ENCODE measurements around the gene CLCN3.

CLCN3 gene

DNA sequence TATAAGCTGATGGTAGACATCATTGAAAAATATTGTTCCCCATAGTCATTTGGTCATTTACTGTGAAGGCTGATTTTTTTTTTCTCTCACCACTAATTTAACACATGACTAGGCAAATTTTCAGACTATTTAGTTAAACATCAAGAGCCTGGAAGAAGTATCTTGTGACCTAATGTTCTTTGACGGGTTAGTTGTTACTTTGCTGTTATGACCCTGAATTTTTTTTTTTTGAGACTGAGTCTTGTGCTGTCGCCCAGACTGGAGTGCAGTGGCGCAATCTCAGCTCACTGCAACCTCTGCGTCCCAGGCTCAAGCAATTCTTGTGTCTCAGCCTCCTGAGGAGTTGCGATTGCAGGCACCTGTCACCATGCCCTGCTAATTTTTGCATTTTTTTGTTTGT, 70.4 kb downstream of the CLCN3 start:
- TF ChIP-seq, protein P1, sequence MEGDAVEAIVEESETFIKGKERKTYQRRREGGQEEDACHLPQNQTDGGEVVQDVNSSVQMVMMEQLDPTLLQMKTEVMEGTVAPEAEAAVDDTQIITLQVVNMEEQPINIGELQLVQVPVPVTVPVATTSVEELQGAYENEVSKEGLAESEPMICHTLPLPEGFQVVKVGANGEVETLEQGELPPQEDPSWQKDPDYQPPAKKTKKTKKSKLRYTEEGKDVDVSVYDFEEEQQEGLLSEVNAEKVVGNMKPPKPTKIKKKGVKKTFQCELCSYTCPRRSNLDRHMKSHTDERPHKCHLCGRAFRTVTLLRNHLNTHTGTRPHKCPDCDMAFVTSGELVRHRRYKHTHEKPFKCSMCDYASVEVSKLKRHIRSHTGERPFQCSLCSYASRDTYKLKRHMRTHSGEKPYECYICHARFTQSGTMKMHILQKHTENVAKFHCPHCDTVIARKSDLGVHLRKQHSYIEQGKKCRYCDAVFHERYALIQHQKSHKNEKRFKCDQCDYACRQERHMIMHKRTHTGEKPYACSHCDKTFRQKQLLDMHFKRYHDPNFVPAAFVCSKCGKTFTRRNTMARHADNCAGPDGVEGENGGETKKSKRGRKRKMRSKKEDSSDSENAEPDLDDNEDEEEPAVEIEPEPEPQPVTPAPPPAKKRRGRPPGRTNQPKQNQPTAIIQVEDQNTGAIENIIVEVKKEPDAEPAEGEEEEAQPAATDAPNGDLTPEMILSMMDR (IDR thresholded peaks at IDR 0.05; ENCODE audit: low read length, missing control alignments), result no peak
- no peak for DNase-seq (ENCODE audit: low read depth)
- no peak overlapping the region for H3K4me3 ChIP-seq (replicated peaks; ENCODE audit: low read depth, low read length)

DNA sequence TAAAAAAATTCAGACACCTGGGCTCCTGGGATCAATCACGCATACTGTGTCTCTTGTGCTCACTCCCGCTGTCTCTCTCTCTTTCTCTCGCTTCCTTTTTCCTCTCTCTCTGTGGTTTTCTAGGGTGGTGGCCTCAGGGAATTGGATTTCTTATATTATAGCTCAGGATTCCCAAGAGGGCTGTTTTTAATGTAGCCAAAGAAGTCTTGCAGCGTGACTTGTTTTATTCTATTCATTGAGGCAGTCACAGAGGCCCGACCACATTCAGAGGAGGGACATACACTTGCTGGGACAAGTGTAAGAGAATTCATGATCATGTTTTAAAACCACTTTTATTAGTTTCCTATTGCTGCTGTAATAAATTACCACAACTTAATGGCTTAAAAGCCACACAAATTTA, 78.0 kb downstream of the CLCN3 start:
- H3K4me3 ChIP-seq (replicated peaks; ENCODE audit: low read depth, low read length), result no peak overlapping the region
- TF ChIP-seq, protein P1 (IDR thresholded peaks at IDR 0.05; ENCODE audit: low read length, missing control alignments), result no peak
- no peak for DNase-seq (ENCODE audit: low read depth)

DNA sequence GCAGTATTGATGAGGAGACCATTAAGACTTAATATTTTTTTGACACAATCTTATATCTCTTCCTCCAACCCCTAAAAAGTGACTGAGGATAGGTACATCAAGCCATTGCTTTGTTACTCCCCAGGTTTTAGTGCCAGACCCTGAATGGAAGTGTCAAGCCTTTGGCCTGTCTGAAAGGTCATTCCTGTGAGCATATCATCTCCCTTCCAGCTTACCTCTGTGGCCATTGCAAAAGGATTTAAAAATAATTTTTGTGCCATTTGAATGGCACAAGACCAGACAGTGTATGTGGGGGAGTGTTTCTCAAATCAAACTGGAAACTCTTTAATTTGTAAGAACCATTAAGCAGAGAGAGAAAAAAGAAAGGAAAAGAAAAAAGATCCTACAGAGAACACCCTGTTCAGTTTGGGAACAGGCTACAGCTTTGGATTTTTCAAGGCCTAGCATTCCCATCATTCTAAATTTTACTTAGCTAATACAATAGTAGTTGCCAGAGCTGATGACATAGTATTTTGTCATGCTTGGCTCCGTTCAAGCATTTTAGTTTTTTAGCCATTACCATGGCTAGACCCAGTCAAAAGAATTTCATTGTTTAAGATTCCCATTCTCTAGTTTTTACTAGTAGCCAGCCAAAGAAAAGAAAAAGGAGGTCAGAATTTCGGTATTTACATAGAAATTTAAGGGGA, 87.7 kb downstream of the CLCN3 start:
- peak; percentile 67 for DNase-seq (ENCODE audit: low read depth)
- no peak overlapping the region for H3K4me3 ChIP-seq (replicated peaks; ENCODE audit: low read depth, low read length)
- TF ChIP-seq, protein P1 (IDR thresholded peaks at IDR 0.05; ENCODE audit: low read length, missing control alignments), result no peak

DNA sequence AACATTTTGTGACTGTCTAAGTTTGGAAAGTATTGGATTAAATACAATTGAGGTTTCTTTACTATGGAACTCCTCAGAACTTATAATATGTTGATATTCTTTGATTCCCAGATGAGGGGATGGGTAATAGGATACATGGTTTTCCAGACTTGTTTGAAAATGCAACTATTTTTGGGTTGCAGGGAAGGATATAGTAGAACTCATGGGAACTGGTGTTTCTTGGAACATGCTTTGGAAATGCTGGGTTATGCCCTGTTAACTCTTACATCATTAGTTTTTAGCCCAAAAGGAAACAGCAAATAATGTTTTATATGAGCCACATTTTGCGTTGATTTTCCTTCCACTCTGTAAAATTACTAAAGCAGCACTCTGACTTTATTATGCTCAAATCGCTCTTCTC, 95.4 kb downstream of the CLCN3 start:
- DNase-seq (ENCODE audit: low read depth), result no peak
- no peak overlapping the region for H3K4me3 ChIP-seq (replicated peaks; ENCODE audit: low read depth, low read length)
- TF ChIP-seq, protein P1 (IDR thresholded peaks at IDR 0.05; ENCODE audit: low read length, missing control alignments), result no peak

DNA sequence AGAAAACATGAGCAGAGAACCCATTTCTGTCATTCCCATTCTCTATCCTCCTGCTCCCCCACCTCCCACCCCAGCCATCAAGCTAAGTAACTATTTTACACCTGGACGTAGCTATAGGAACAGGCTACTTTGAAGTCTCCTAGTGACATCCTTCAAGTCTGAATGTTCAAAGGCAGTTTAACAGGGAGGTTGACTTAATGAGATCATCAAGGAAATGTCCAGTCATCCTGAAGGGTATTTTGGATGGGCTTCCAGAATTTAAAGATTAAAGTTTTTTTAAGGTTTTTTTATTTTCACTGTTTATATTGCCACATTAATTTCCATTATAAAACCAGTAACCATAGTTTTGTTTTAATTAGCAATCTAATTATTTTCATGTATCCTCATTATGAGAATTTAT, 96.3 kb downstream of the CLCN3 start:
- TF ChIP-seq, protein P1 (IDR thresholded peaks at IDR 0.05; ENCODE audit: low read length, missing control alignments), result no peak
- H3K4me3 ChIP-seq (replicated peaks; ENCODE audit: low read depth, low read length), result no peak overlapping the region
- peak; percentile 24 for DNase-seq (ENCODE audit: low read depth)

DNA sequence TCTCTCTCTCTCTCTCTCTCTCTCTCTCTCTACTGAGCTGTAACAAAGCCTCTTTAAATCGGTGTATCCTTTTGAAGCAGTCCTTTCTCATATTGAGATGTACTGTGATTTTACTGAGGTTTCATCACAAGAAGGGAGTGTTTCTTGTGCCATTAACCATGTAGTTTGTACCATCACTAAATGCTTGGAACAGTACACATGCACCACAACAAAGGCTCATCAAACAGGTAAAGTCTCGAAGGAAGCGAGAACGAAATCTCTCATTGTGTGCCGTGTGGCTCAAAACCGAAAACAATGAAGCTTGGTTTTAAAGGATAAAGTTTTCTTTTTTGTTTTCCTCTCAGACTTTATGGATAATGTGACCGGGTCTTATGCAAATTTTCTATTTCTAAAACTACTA, 100.2 kb downstream of the CLCN3 start:
- H3K4me3 ChIP-seq (replicated peaks; ENCODE audit: low read depth, low read length), result no peak overlapping the region
- DNase-seq (ENCODE audit: low read depth), result no peak
- TF ChIP-seq, protein P1 (IDR thresholded peaks at IDR 0.05; ENCODE audit: low read length, missing control alignments), result no peak
